H1 (cell line): Measurements from ENCODE around the gene CWC27. TPM values are rescaled to one million over a fixed set of nuclear protein-coding genes. Genes with fewer than 3 reads are reported as not detected.

Source experiments
- CTCF ChIA-PET: fragments of 300-600 bp; sonication (Branson Sonifier 250); formaldehyde crosslinking; loops from one replicate; lab custom pipeline; 2021; ENCODE audit not compliant: partially characterized antibody; lab: Charles Lee
- POLR2A ChIA-PET: fragments of 300-600 bp; sonication (Branson Sonifier 250); formaldehyde crosslinking; loops from one replicate; lab custom pipeline; 2021; ENCODE audit warnings: inconsistent platforms; ENCODE audit not compliant: partially characterized antibody; lab: Charles Lee
- DNase-seq, 2 experiments: peaks; one replicate each; pipeline versions ENCODE4 v3.0.0 to v3.0.0-alpha.2; 2010 to 2022; ENCODE audit warnings: low spot score in 2 of 2, low read depth in 1 of 2, mixed read lengths in 1 of 2
- FAIRE-seq: peaks from 2 replicates; lab custom pipeline; 2011; peaks lifted over from hg19 to GRCh38; lab: Jason Lieb, UNC
- H2AFZ ChIP-seq: 2 replicates; pipeline ENCODE4 v1.8.1; 2012; ENCODE audit warnings: low read length, inconsistent platforms
- H2AK5ac ChIP-seq: 2 replicates; pipeline ENCODE4 v1.6.1; 2013; ENCODE audit warnings: low read depth, low read length
- H2BK120ac ChIP-seq: replicated peaks from 2 replicates; pipeline ENCODE3; 2013; ENCODE audit warnings: low read depth, low read length, inconsistent platforms
- H2BK12ac ChIP-seq: 2 replicates; pipeline ENCODE4 v1.6.1; 2013; ENCODE audit warnings: low read depth, low read length
- H2BK15ac ChIP-seq: 2 replicates; pipeline ENCODE4 v1.6.1; 2013; ENCODE audit warnings: low read length
- H2BK20ac ChIP-seq: 2 replicates; pipeline ENCODE4 v1.6.1; 2013; ENCODE audit warnings: low read length
- H2BK5ac ChIP-seq: 2 replicates; pipeline ENCODE4 v1.6.1; 2013; ENCODE audit warnings: low read depth, low read length
- H3K14ac ChIP-seq: 2 replicates; pipeline ENCODE4 v1.6.1; 2013; ENCODE audit warnings: inconsistent platforms; ENCODE audit not compliant: insufficient read length
- H3K18ac ChIP-seq: 2 replicates; pipeline ENCODE4 v1.6.1; 2013; ENCODE audit warnings: low read length; ENCODE audit errors: extremely low read depth
- H3K23ac ChIP-seq: 2 replicates; pipeline ENCODE4 v1.6.1; 2013; ENCODE audit warnings: inconsistent platforms; ENCODE audit not compliant: insufficient read length
- H3K23me2 ChIP-seq: 2 replicates; pipeline ENCODE4 v1.6.1; 2013; ENCODE audit warnings: low read depth, low read length
- H3K27ac ChIP-seq: 2 replicates; pipeline ENCODE4 v1.6.1; 2011; ENCODE audit warnings: low read depth, low read length, inconsistent platforms
- H3K27me3 ChIP-seq, 4 experiments: replicated peaks in 1 of 4; 1 replicate in 1 of 4; 2 replicates in 3 of 4; pipeline versions ENCODE4 v1.6.1 to v1.8.1; 2011 to 2013; ENCODE audit warnings: low read length in 3 of 4, mild to moderate bottlenecking in 3 of 4, inconsistent platforms in 2 of 4, mixed read lengths in 2 of 4, moderate library complexity in 1 of 4; ENCODE audit not compliant: control insufficient read depth in 3 of 4, insufficient read depth in 3 of 4; ENCODE audit errors: extremely low read depth in 1 of 4
- H3K36me3 ChIP-seq, 4 experiments: 2 replicates each; pipeline versions ENCODE4 v1.6.1 to v1.8.1; 2011 to 2013; ENCODE audit warnings: mild to moderate bottlenecking in 4 of 4, low read length in 3 of 4, moderate library complexity in 2 of 4, control low read depth in 1 of 4, inconsistent platforms in 1 of 4; ENCODE audit not compliant: insufficient read depth in 4 of 4, control insufficient read depth in 2 of 4
- H3K4ac ChIP-seq: replicated peaks from 2 replicates; pipeline ENCODE3; 2013; ENCODE audit warnings: low read length, low read depth, mixed read lengths, inconsistent platforms; ENCODE audit not compliant: insufficient read length
- H3K4me1 ChIP-seq, 4 experiments: replicated peaks in 1 of 4; 1 replicate in 1 of 4; 2 replicates in 3 of 4; pipeline versions ENCODE4 v1.6.1 to v1.8.1; 2011 to 2013; ENCODE audit warnings: low read length in 3 of 4, inconsistent platforms in 2 of 4, mixed read lengths in 1 of 4; ENCODE audit not compliant: insufficient read depth in 4 of 4, control insufficient read depth in 3 of 4
- H3K4me2 ChIP-seq, 2 experiments: 2 replicates each; pipeline versions ENCODE4 v1.6.1 to v1.8.1; 2011 to 2013; ENCODE audit warnings: low read depth in 2 of 2, low read length in 2 of 2, control low read depth in 1 of 2, inconsistent platforms in 1 of 2, mild to moderate bottlenecking in 1 of 2; ENCODE audit not compliant: insufficient read depth in 1 of 2
- H3K4me3 ChIP-seq, 4 experiments: fragments of 200-600, 300-600 bp in 1 of 4; sonication (generic), shearing (Covaris generic), sonication (Bioruptor Twin) in 1 of 4; 2 replicates each; pipeline versions ENCODE4 v1.5.1 to v1.8.1; 2011 to 2016; ENCODE audit warnings: low read length in 4 of 4, low read depth in 3 of 4, control low read depth in 2 of 4, inconsistent platforms in 2 of 4, mild to moderate bottlenecking in 2 of 4, mixed read lengths in 1 of 4, moderate library complexity in 1 of 4; ENCODE audit not compliant: insufficient read depth in 2 of 4; ENCODE audit errors: extremely low read depth in 1 of 4
- H3K56ac ChIP-seq: replicated peaks from 2 replicates; pipeline ENCODE3; 2013; ENCODE audit warnings: low read depth, mild to moderate bottlenecking, mixed read lengths, low read length, inconsistent platforms; ENCODE audit not compliant: insufficient read length
- H3K79me1 ChIP-seq: 2 replicates; pipeline ENCODE4 v1.6.1; 2013; ENCODE audit warnings: low read depth, low read length, control low read depth
- H3K79me2 ChIP-seq, 2 experiments: 2 replicates each; pipeline versions ENCODE4 v1.6.1 to v1.8.1; 2012 to 2013; ENCODE audit warnings: low read length in 2 of 2, mild to moderate bottlenecking in 2 of 2, inconsistent platforms in 1 of 2; ENCODE audit not compliant: insufficient read depth in 2 of 2, control insufficient read depth in 1 of 2
- H3K9ac ChIP-seq, 4 experiments: replicated peaks in 1 of 4; 1 replicate in 1 of 4; 2 replicates in 3 of 4; pipeline versions ENCODE4 v1.6.1 to v1.8.1; 2011 to 2013; ENCODE audit warnings: low read depth in 3 of 4, low read length in 3 of 4, control low read depth in 2 of 4, mild to moderate bottlenecking in 2 of 4, moderate library complexity in 2 of 4, inconsistent platforms in 1 of 4; ENCODE audit errors: extremely low read depth in 1 of 4
- H3K9me3 ChIP-seq, 2 experiments: 2 replicates each; pipeline versions ENCODE4 v1.6.1 to v1.8.1; 2012 to 2013; ENCODE audit warnings: mild to moderate bottlenecking in 2 of 2, moderate library complexity in 2 of 2, control low read depth in 1 of 2, inconsistent platforms in 1 of 2, low read depth in 1 of 2, low read length in 1 of 2, mixed read lengths in 1 of 2; ENCODE audit not compliant: insufficient read depth in 2 of 2
- H4K20me1 ChIP-seq, 2 experiments: replicated peaks in 1 of 2; 2 replicates each; pipeline versions ENCODE3 to v1.8.1; 2011 to 2013; ENCODE audit warnings: inconsistent platforms in 2 of 2, low read length in 2 of 2, mild to moderate bottlenecking in 1 of 2; ENCODE audit not compliant: insufficient read depth in 2 of 2, control insufficient read depth in 1 of 2
- H4K5ac ChIP-seq: 2 replicates; pipeline ENCODE4 v1.6.1; 2013; ENCODE audit warnings: low read length, low read depth, mixed read lengths, inconsistent platforms; ENCODE audit not compliant: insufficient read length
- H4K8ac ChIP-seq: 2 replicates; pipeline ENCODE4 v1.8.0; 2013; ENCODE audit warnings: mild to moderate bottlenecking, moderate library complexity, low read length, inconsistent platforms; ENCODE audit not compliant: insufficient read depth; ENCODE audit errors: extremely low read depth
- H4K91ac ChIP-seq: replicated peaks from 2 replicates; pipeline ENCODE3; 2013; ENCODE audit warnings: low read length, mixed read lengths, inconsistent platforms; ENCODE audit not compliant: insufficient read length
- ATF2 ChIP-seq: IDR thresholded peaks from 2 replicates; pipeline ENCODE4 v1.6.1; 2012; ENCODE audit warnings: low read length, inconsistent platforms
- HDAC6 ChIP-seq: IDR thresholded peaks from one replicate; pipeline ENCODE4 v1.7.1; 2012; ENCODE audit warnings: low read depth, mild to moderate bottlenecking, inconsistent platforms, low read length, moderate library complexity
- JUN ChIP-seq: IDR thresholded peaks from 2 replicates; pipeline ENCODE4 v1.6.1; 2011; ENCODE audit warnings: low read depth, mild to moderate bottlenecking, improper control_type of control experiment, low read length
- TAF1 ChIP-seq: IDR thresholded peaks from 2 replicates; pipeline ENCODE4 v1.6.1; 2011; ENCODE audit warnings: mild to moderate bottlenecking, low read depth, low read length
- WGBS, 2 experiments: shearing (Covaris generic) in 1 of 2; methylation state at CpG; one replicate each; pipeline versions ENCODE4 v1.1.6 to v1.1.7; 2013 to 2015; ENCODE audit warnings: low lambda C conversion rate in 2 of 2, mixed read lengths in 2 of 2, inconsistent platforms in 1 of 2, low coverage in 1 of 2, missing lambda C conversion rate in 1 of 2; ENCODE audit not compliant: insufficient replicate concordance in 2 of 2, insufficient coverage in 1 of 2, insufficient read length in 1 of 2; ENCODE audit errors: extremely low coverage in 1 of 2, missing lambda C conversion rate in 1 of 2; 5-methylcytosine and 5-hydroxymethylcytosine counted together
- polyA plus RNA-seq, 7 experiments: library from polyadenylated mRNA; depleted of rRNA in 3 of 7; stranded (reverse) in 5 of 7; unstranded in 2 of 7; fragments of >200 nt in 5 of 7; fragments of 200-250 nt in 2 of 7; gene quantifications; 1 replicate in 5 of 7; 2 replicates in 1 of 7; 4 replicates in 1 of 7; pipeline versions ENCODE4 v1.2.1 to v1.2.3, GENCODE V29; 2011 to 2013; ENCODE audit warnings: missing spikeins in 2 of 7, mixed read lengths in 2 of 7
- total RNA-seq: library from RNA; stranded (reverse); fragmentation: NEBNext Ultra II Directional; extraction: Animal tissue kit (Norgen Biotek cat#: 25700); gene quantifications from 2 replicates; pipeline ENCODE4 v1.2.1, GENCODE V29; 2021

Gene CWC27
- total and polyA plus RNA-seq, 2 of the 8 experiments (the other 6 are each of a cell fraction or from before 2014, with no cell fraction given) = 24.9 to 43.4 TPM

GRCh38 chr5:64775291-64775690 is 6.6 kb downstream of the CWC27 start:
- no peak overlapping the region for H2AFZ ChIP-seq
- no peak overlapping the region for H3K4ac ChIP-seq
- no peak overlapping the region for H3K4me2 ChIP-seq
- H3K79me1 ChIP-seq = no peaks in the 10 kb centered on the region
- H2BK120ac ChIP-seq = no peak overlapping the region
- no peak overlapping the region for H3K23ac ChIP-seq
- no peak overlapping the region for H3K9ac ChIP-seq
- peaks cover 0 to 6% (median 3%) of the 10 kb centered on the region in 4 experiments; a peak in 5 of 8 replicates for H3K36me3 ChIP-seq
- POLR2A ChIA-PET = interaction anchor here (1.5 kb wide), 1 partner anchor 31 kb away, joined by 3 read pairs; no protein-coding TSS in a partner anchor
- no peak overlapping the region for H2AK5ac ChIP-seq
- FAIRE-seq (no peak), DNase-seq (no peak)
- no peaks in the 10 kb centered on the region for H3K4me1 ChIP-seq
- no peak overlapping the region for H3K18ac ChIP-seq
- H2BK20ac ChIP-seq = no peak overlapping the region
- H4K20me1 ChIP-seq = no peaks in the 10 kb centered on the region
- no peaks in the 10 kb centered on the region for H3K9me3 ChIP-seq
- CTCF ChIA-PET = interaction anchor here (0.9 to 2.2 kb wide), 4 partner anchors 8 to 139 kb away, joined by 3 to 10 read pairs (median 6); no protein-coding TSS in a partner anchor
- no peak overlapping the region for H3K4me3 ChIP-seq
- no peak overlapping the region for H2BK12ac ChIP-seq
- WGBS, 2 experiments = 94% methylated on average over 1 of the region's 1 CpG; no CpG with 5 or more reads in 1 of the 2 experiments
- no peak overlapping the region for H4K5ac ChIP-seq
- H4K91ac ChIP-seq = no peak overlapping the region
- H3K79me2 ChIP-seq = peaks cover 0 to 46% of the 10 kb centered on the region in 2 experiments; a peak in 3 of 4 replicates
- no peak overlapping the region for H3K14ac ChIP-seq
- H3K27me3 ChIP-seq = no peaks in the 10 kb centered on the region
- H3K56ac ChIP-seq = no peak overlapping the region
- H2BK5ac ChIP-seq = no peak overlapping the region
- H4K8ac ChIP-seq = no peak overlapping the region
- TF ChIP-seq ATF2 = no peak
- TF ChIP-seq JUN = no peak
- TF ChIP-seq TAF1 = no peak
- TF ChIP-seq HDAC6 = no peak
- H3K23me2 ChIP-seq = no peaks in the 10 kb centered on the region
- H2BK15ac ChIP-seq = no peak overlapping the region
- H3K27ac ChIP-seq = no peak overlapping the region
